Upper lobe of left lung (tissue), 6 donors: Measurements from ENCODE around the gene DTWD2. TPM values are rescaled to one million over a fixed set of nuclear protein-coding genes. Genes with fewer than 3 reads are reported as not detected.
"Not testable (repeated sequence)": the region's sequence is repeated elsewhere in the genome, so short reads cannot be mapped to it uniquely, and the experiment has no call there.

Source experiments
- ATAC-seq, 2 donors: fragments of 200-7000 bp; cut with Tn5 transposase; one replicate each; pipeline ENCODE4 v1.9.1; 2022; ENCODE audit warnings: mild to moderate bottlenecking in 2 of 2, moderate library complexity in 2 of 2; ENCODE audit not compliant: low FRiP score in 2 of 2
- DNase-seq, 2 donors: peaks; one replicate each; pipeline ENCODE4 v3.0.0-alpha.2; 2019 to 2020
- H3K27ac ChIP-seq, 4 donors: fragments of 200-600 bp; sonication (generic); one replicate each; pipeline ENCODE4 v1.5.1; 2016 to 2019
- H3K27me3 ChIP-seq, 4 donors: fragments of 200-600 bp; sonication (generic); one replicate each; pipeline ENCODE4 v1.5.1; 2017 to 2019
- H3K36me3 ChIP-seq, 4 donors: fragments of 200-600 bp; sonication (generic); one replicate each; pipeline ENCODE4 v1.5.1; 2016 to 2019
- H3K4me1 ChIP-seq, 4 donors: fragments of 200-600 bp; sonication (generic); one replicate each; pipeline ENCODE4 v1.5.1; 2018 to 2019
- H3K4me3 ChIP-seq, 4 donors: fragments of 200-600 bp; sonication (generic); one replicate each; pipeline ENCODE4 v1.5.1; 2017 to 2019; ENCODE audit warnings: mild to moderate bottlenecking in 2 of 4, moderate library complexity in 1 of 4
- H3K9me3 ChIP-seq, 4 donors: fragments of 200-600 bp; sonication (generic); one replicate each; pipeline ENCODE4 v1.5.1; 2018 to 2019
- EP300 ChIP-seq, 4 donors: sonication (generic); formaldehyde crosslinking; IDR thresholded peaks; one replicate each; pipeline ENCODE4 v1.5.1; 2017; ENCODE audit warnings: antibody characterized with exemption in 4 of 4, control low read depth in 2 of 4
- POLR2A ChIP-seq, 4 donors: fragments of 450-650 bp; IDR thresholded peaks; one replicate each; pipeline ENCODE4 v1.5.1; 2016 to 2017; ENCODE audit warnings: antibody characterized with exemption in 4 of 4, mild to moderate bottlenecking in 2 of 4
- POLR2AphosphoS5 ChIP-seq, 2 donors: sonication (generic); formaldehyde crosslinking; IDR thresholded peaks; one replicate each; pipeline ENCODE4 v1.5.1; 2017; ENCODE audit warnings: antibody characterized with exemption in 2 of 2
- WGBS, 2 donors: methylation state at CpG; one replicate each; pipeline ENCODE4 v1.1.5; 2017 to 2018; 5-methylcytosine and 5-hydroxymethylcytosine counted together
- total RNA-seq, 6 donors: library from RNA; depleted of rRNA in 4 of 6; stranded (reverse); fragments of >200 nt in 4 of 6; gene quantifications; one replicate each; pipeline versions ENCODE4 v1.1.0 to v1.2.1, GENCODE V29; 2016 to 2021
- TF ChIP-seq, protein P1 (sequence below), 6 experiments: fragments of 450-650 bp in 4 of 6; fragments of 200-600 bp in 2 of 6; sonication (generic) in 2 of 6; IDR thresholded peaks; one replicate each; pipeline ENCODE4 v1.5.1; 2016 to 2019; ENCODE audit warnings: antibody characterized with exemption in 6 of 6
- donor health status: DM: no; HTN: no; CAD: no; lungs with moderate emphysema.
- donor health status: DM: no; HTN: yes; CAD: no; lungs with severe emphysema.

DTWD2 gene
- total RNA-seq, 6 donors from 2014 or later: 7.1 to 14.7 (median 9.5) TPM

DNA sequence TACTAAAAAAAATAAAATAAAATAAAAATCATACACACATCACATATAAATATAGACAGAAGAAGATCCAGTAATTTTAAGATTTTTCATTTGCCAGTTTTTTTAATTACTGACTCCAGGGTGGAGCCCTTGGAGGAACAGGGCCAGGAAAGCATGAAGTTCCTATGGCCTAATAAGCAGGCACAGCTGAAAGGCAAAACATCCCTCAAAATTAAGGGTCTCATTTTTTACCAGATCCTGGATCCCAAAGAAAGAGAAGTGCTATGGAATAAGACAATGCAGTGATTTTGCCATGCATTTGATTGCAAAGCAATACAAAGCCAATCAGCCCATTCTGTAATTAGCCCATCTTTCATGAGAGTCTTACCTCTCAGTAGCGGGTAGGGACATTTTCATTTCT, 11.3 kb upstream of the DTWD2 start:
- 88 to 90% methylated on average over 1 of the region's 1 CpG for WGBS, 2 donors

DNA sequence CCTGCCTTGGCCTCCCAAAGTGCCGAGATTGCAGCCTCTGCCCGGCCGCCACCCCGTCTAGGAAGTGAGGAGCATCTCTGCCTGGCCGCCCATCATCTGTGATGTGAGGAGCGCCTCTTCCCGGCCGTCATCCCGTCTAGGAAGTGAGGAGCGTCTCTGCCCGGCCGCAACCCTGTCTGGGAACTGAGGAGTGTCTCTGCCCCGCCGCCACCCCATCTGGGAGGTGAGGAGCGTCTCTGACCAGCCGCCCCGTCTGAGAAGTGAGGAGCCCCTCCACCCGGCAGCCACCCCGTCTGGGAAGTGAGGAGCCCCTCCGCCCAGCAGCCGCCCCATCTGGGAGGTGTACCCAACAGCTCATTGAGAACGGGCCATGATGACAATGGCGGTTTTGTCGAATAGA, 10.5 kb upstream of the DTWD2 start:
- not testable (repeated sequence) for H3K4me3 ChIP-seq, H3K36me3 ChIP-seq, H3K9me3 ChIP-seq, H3K27me3 ChIP-seq, ATAC-seq, H3K4me1 ChIP-seq, H3K27ac ChIP-seq
- WGBS, 2 donors: 89 to 97% methylated on average over 9 to 12 of the region's 24 CpGs
- DNase-seq: peak in 1 of 2 donors; percentile 52

More for the DNA sequence above, 11.3 kb upstream of the DTWD2 start:
- H3K36me3 ChIP-seq: no peaks in the 10 kb centered on the region
- H3K4me3 ChIP-seq: no peak overlapping the region
- no peak overlapping the region for H3K27ac ChIP-seq
- H3K4me1 ChIP-seq: no peaks in the 10 kb centered on the region
- TF ChIP-seq EP300 (IDR thresholded peaks at IDR 0.05) (no peak), POLR2A (IDR thresholded peaks at IDR 0.05) (no peak), POLR2AphosphoS5 (IDR thresholded peaks at IDR 0.05) (no peak)
- TF ChIP-seq, protein P1, sequence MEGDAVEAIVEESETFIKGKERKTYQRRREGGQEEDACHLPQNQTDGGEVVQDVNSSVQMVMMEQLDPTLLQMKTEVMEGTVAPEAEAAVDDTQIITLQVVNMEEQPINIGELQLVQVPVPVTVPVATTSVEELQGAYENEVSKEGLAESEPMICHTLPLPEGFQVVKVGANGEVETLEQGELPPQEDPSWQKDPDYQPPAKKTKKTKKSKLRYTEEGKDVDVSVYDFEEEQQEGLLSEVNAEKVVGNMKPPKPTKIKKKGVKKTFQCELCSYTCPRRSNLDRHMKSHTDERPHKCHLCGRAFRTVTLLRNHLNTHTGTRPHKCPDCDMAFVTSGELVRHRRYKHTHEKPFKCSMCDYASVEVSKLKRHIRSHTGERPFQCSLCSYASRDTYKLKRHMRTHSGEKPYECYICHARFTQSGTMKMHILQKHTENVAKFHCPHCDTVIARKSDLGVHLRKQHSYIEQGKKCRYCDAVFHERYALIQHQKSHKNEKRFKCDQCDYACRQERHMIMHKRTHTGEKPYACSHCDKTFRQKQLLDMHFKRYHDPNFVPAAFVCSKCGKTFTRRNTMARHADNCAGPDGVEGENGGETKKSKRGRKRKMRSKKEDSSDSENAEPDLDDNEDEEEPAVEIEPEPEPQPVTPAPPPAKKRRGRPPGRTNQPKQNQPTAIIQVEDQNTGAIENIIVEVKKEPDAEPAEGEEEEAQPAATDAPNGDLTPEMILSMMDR (IDR thresholded peaks at IDR 0.05): no peak
- DNase-seq (no peak), ATAC-seq (no peak)
- H3K27me3 ChIP-seq: no peaks in the 10 kb centered on the region
- H3K9me3 ChIP-seq: peaks cover 0 to 9% (median 8%) of the 10 kb centered on the region in 4 donors

DNA sequence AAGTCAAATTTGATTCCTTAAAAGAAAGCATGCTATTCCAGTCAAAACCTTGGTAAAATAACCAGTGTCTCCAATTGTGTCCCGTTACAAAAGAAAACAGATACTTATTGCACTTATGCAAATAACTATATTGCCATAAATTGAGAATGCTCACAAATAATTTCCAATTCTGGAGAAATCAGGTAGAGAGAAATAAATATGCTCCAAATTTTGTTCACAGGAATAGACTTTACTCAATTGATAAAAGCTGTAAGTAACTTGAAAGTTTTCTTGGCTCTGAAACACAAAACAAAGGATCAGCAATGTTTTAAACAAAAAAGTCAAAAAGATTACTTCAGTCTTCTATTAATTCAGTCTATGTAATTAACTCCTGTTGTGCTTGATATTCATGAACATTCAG, 7.8 kb upstream of the DTWD2 start:
- H3K4me1 ChIP-seq: no peaks in the 10 kb centered on the region
- ATAC-seq (no peak), DNase-seq (no peak)
- no peak overlapping the region for H3K27ac ChIP-seq
- H3K4me3 ChIP-seq: no peak overlapping the region
- H3K27me3 ChIP-seq: no peaks in the 10 kb centered on the region
- H3K9me3 ChIP-seq: peaks cover 0 to 9% (median 8%) of the 10 kb centered on the region in 4 donors
- no peaks in the 10 kb centered on the region for H3K36me3 ChIP-seq
- no peak for TF ChIP-seq POLR2A (IDR thresholded peaks at IDR 0.05)
- TF ChIP-seq, protein P1 (IDR thresholded peaks at IDR 0.05): no peak
- no peak for TF ChIP-seq EP300 (IDR thresholded peaks at IDR 0.05)
- no peak for TF ChIP-seq POLR2AphosphoS5 (IDR thresholded peaks at IDR 0.05)
- 96 to 100% methylated on average over 1 of the region's 1 CpG for WGBS, 2 donors

- Histone ChIP-seq H3K36me3 (no peaks in the 10 kb centered on the region), H3K27ac (no peak overlapping the region), H3K4me3 (no peak overlapping the region), H3K9me3 (peaks cover 0 to 9% (median 6%) of the 10 kb centered on the region in 4 donors), H3K27me3 (no peaks in the 10 kb centered on the region), H3K4me1 (no peaks in the 10 kb centered on the region)
- ATAC-seq: no peak
- 56 to 78% methylated on average over 2 of the region's 2 CpGs for WGBS, 2 donors
- no peak for DNase-seq
- TF ChIP-seq POLR2AphosphoS5 (IDR thresholded peaks at IDR 0.05) (no peak), EP300 (IDR thresholded peaks at IDR 0.05) (no peak), POLR2A (IDR thresholded peaks at IDR 0.05) (no peak)
- TF ChIP-seq, protein P1 (IDR thresholded peaks at IDR 0.05): no peak
Measured at GRCh38 chr5:118994595-118994994, 6.2 kb upstream of the DTWD2 start.

DNA sequence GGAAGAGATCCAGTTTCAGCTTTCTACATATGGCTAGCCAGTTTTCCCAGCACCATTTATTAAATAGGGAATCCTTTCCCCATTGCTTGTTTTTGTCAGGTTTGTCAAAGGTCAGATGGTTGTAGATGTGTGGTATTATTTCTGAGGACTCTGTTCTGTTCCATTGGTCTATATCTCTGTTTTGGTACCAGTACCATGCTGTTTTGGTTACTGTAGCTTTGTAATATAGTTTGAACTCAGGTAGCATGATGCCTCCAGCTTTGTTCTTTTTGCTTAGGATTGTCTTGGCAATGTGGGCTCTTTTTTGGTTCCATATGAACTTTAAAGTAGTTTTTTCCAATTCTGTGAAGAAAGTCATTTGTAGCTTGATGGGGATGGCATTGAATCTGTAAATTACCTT, 4.8 kb upstream of the DTWD2 start:
- not testable (repeated sequence) for H3K27me3 ChIP-seq, H3K9me3 ChIP-seq, DNase-seq, H3K27ac ChIP-seq, ATAC-seq, H3K36me3 ChIP-seq, H3K4me1 ChIP-seq, H3K4me3 ChIP-seq

- H3K27ac ChIP-seq, ATAC-seq, H3K36me3 ChIP-seq, H3K9me3 ChIP-seq, H3K27me3 ChIP-seq, H3K4me3 ChIP-seq, DNase-seq: not testable (repeated sequence)
- peaks cover 6 to 15% (median 8%) of the 10 kb centered on the region in 4 donors for H3K4me1 ChIP-seq
- 98 to 100% methylated on average over 3 of the region's 3 CpGs for WGBS, 2 donors
Measured at GRCh38 chr5:118992055-118992454, 3.7 kb upstream of the DTWD2 start.
